Mucosa of descending colon (tissue), 3 donors: ENCODE results near the gene REPS2. TPM values are rescaled to one million over a fixed set of nuclear protein-coding genes. Genes with fewer than 3 reads are reported as not detected.

Source experiments
- ATAC-seq: fragments of 200-7000 bp; cut with Tn5 transposase; one replicate; pipeline ENCODE4 v1.9.1; 2020; ENCODE audit warnings: mild to moderate bottlenecking, moderate library complexity
- DNase-seq, 3 donors: peaks; one replicate each; pipeline ENCODE4 v3.0.0-alpha.2; 2020
- H3K36me3 ChIP-seq: fragments of 200-600 bp; one replicate; pipeline ENCODE4 v1.8.0; 2021; ENCODE audit warnings: low read depth, mild to moderate bottlenecking
- H3K4me1 ChIP-seq: fragments of 200-600 bp; one replicate; pipeline ENCODE4 v1.8.0; 2021; ENCODE audit warnings: low read depth, mild to moderate bottlenecking
- H3K4me3 ChIP-seq: fragments of 200-600 bp; one replicate; pipeline ENCODE4 v1.8.0; 2021; ENCODE audit warnings: mild to moderate bottlenecking
- H3K9me3 ChIP-seq: fragments of 200-600 bp; one replicate; pipeline ENCODE4 v1.8.0; 2021; ENCODE audit warnings: mild to moderate bottlenecking
- intact Hi-C, 2 donors: fragments of 100-400 bp; cut with DNase I in 1 of 2; cut with micrococcal nuclease in 1 of 2; formaldehyde crosslinking; loops; one replicate each; pipeline versions ENCODE4 v1.11.0 to v1.11.1; 2022; cut with DNase I, micrococcal nuclease
- total RNA-seq, 3 donors: library from RNA; stranded (reverse); fragmentation: NEBNext Ultra II Directional in 2 of 3; extraction: Animal tissue kit (Norgen Biotek cat#: 25700) in 2 of 3; gene quantifications; one replicate each; pipeline versions ENCODE4 v1.2.1 to v1.2.4, GENCODE V29; 2021 to 2023
- TF ChIP-seq, protein P1 (sequence below): fragments of 200-600 bp; IDR thresholded peaks from one replicate; pipeline ENCODE4 v1.8.0; 2022; ENCODE audit warnings: antibody characterized with exemption, mild to moderate bottlenecking
- donor health status: DM: no; HTN: no; CAD: no; lungs with moderate emphysema.
- donor health status: DM: no; HTN: no; CAD: no.
- donor health status: DM: no; HTN: yes; CAD: no.

REPS2 gene
- total RNA-seq, 3 donors from 2014 or later = 12.7 to 19.6 (median 17.2) TPM

DNA sequence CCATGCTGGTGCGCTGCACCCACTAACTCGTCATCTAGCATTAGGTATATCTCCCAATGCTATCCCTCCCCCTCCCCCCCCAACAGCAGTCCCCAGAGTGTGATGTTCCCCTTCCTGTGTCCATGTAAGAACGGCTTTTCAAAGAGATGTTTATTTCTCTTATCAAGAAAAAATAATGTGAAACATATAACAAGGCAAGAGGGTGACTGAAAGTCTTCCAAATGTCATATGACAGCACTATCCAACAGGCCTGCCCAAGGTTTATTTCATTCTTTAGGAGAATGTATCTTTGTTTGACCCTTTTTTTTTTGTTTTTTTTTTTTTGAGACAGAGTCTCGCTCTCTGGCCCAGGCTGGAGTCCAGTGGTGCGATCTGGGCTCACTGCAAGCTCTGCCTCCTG is 29.9 kb upstream of the REPS2 start:
- Histone ChIP-seq H3K4me3 (no peak overlapping the region), H3K4me1 (no peaks in the 10 kb centered on the region), H3K9me3 (no peaks in the 10 kb centered on the region), H3K36me3 (no peaks in the 10 kb centered on the region)
- no peak for ATAC-seq
- TF ChIP-seq, protein P1, sequence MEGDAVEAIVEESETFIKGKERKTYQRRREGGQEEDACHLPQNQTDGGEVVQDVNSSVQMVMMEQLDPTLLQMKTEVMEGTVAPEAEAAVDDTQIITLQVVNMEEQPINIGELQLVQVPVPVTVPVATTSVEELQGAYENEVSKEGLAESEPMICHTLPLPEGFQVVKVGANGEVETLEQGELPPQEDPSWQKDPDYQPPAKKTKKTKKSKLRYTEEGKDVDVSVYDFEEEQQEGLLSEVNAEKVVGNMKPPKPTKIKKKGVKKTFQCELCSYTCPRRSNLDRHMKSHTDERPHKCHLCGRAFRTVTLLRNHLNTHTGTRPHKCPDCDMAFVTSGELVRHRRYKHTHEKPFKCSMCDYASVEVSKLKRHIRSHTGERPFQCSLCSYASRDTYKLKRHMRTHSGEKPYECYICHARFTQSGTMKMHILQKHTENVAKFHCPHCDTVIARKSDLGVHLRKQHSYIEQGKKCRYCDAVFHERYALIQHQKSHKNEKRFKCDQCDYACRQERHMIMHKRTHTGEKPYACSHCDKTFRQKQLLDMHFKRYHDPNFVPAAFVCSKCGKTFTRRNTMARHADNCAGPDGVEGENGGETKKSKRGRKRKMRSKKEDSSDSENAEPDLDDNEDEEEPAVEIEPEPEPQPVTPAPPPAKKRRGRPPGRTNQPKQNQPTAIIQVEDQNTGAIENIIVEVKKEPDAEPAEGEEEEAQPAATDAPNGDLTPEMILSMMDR = no peak
- intact Hi-C loops = no loop called here
- no peak for DNase-seq

- H3K36me3 ChIP-seq = no peaks in the 10 kb centered on the region
- ATAC-seq (no peak), DNase-seq (no peak)
- intact Hi-C loops = no loop called here
- H3K9me3 ChIP-seq = no peaks in the 10 kb centered on the region
- H3K4me3 ChIP-seq = no peak overlapping the region
- no peaks in the 10 kb centered on the region for H3K4me1 ChIP-seq
- TF ChIP-seq, protein P1 = no peak
Observed at GRCh38 chrX:16917120-16917519, 29.3 kb upstream of the REPS2 start.

DNA sequence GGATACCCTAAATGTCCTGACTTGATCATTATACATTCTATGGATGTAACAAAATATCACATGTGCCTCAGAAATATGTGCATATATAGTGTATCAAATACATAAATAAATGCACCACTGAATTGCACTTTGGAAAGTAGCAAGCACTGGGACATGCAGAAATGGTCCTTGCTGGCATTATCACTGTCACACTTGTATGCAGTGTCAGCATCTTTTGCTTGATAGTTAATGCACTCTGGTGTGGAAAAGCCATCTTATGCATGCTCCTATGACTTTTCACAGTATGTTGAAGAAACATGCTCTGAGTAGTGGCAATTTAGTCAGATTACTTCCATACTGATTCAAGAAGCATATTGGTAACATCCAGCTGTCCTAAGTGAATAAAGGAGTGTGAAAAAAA is 27.5 kb upstream of the REPS2 start:
- intact Hi-C loops = no loop called here
- no peak for DNase-seq
- TF ChIP-seq, protein P1 = no peak

DNA sequence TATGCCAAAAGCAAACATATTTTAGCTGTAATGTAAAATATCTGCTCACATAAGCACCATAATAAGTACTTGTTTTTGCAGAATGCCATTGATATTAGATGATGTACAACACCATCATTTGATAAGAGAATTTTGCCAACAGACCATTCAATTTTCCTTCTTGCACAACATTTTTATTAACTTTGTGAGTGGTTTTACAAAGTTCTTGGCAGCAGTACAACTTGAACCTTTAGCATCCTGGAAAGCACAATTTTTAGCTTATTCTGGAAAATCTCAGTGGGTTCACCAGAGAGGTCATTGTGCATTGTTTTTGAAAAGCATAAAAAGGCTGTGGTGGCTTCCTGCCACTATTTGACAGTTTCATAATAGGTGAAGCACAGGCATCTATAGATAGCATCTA is 26.4 kb upstream of the REPS2 start:
- ATAC-seq = no peak
- no peak for DNase-seq
- no peaks in the 10 kb centered on the region for H3K36me3 ChIP-seq

More for the DNA sequence above, 27.5 kb upstream of the REPS2 start:
- no peak for ATAC-seq
- Histone ChIP-seq H3K4me1 (no peaks in the 10 kb centered on the region), H3K36me3 (no peaks in the 10 kb centered on the region), H3K4me3 (no peak overlapping the region), H3K9me3 (no peaks in the 10 kb centered on the region)

DNA sequence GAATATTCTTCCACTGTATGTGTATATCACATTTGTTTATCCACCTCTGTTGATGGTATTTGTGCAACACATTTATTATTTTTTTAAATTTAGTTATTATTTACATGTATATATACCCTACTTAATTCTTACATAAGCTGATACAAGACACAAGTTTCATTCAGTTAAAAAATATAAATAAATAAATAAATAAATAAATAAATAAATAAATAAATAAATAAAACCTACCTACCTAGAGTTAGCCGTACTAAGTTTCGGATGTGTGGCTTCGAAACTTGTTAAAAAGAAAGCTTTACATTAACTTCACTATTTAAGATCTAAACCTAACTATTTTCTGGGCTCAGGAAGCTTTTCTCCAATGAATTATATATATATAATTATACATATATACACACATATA is 23.3 kb upstream of the REPS2 start:
- no peak for ATAC-seq
- Histone ChIP-seq H3K4me1 (no peaks in the 10 kb centered on the region), H3K4me3 (no peak overlapping the region), H3K9me3 (no peaks in the 10 kb centered on the region), H3K36me3 (no peaks in the 10 kb centered on the region)
- intact Hi-C loops = no loop called here
- no peak for DNase-seq
- TF ChIP-seq, protein P1 = no peak

More for the DNA sequence above, 26.4 kb upstream of the REPS2 start:
- H3K4me1 ChIP-seq = no peaks in the 10 kb centered on the region
- H3K9me3 ChIP-seq = no peaks in the 10 kb centered on the region
- intact Hi-C loops = no loop called here
- TF ChIP-seq, protein P1 = no peak
- no peak overlapping the region for H3K4me3 ChIP-seq
